Spleen (tissue), 11 donors: ENCODE results near the gene PTPRK. TPM values are rescaled to one million over a fixed set of nuclear protein-coding genes. Genes with fewer than 3 reads are reported as not detected.

ENCODE experiments used
- DNase-seq: peaks from one replicate; pipeline ENCODE4 v3.0.0-alpha.2; 2020
- H3K27ac ChIP-seq, 8 donors: fragments of 200-600 bp; sonication (generic) in 7 of 8; 1 replicate in 4 of 8; 2 replicates in 4 of 8; pipeline versions ENCODE4 v1.5.0 to v1.8.0; 2016 to 2021; ENCODE audit warnings: inconsistent platforms in 4 of 8, mild to moderate bottlenecking in 4 of 8, moderate library complexity in 1 of 8
- H3K27me3 ChIP-seq, 7 donors: fragments of 200-600 bp; sonication (generic) in 6 of 7; replicated peaks in 1 of 7; 1 replicate in 4 of 7; 2 replicates in 3 of 7; pipeline versions ENCODE4 v1.5.0 to v1.8.0; 2016 to 2021; ENCODE audit warnings: inconsistent platforms in 3 of 7, mild to moderate bottlenecking in 1 of 7
- H3K36me3 ChIP-seq, 6 donors: fragments of 200-600 bp; sonication (generic) in 5 of 6; 1 replicate in 4 of 6; 2 replicates in 2 of 6; pipeline versions ENCODE4 v1.5.0 to v1.8.0; 2016 to 2021; ENCODE audit warnings: inconsistent platforms in 2 of 6
- H3K4me1 ChIP-seq, 6 donors: fragments of 200-600 bp; sonication (generic) in 5 of 6; 1 replicate in 3 of 6; 2 replicates in 3 of 6; pipeline versions ENCODE4 v1.5.0 to v1.8.0; 2016 to 2021; ENCODE audit warnings: inconsistent platforms in 3 of 6
- H3K4me3 ChIP-seq, 8 donors: fragments of 200-600 bp; sonication (generic) in 7 of 8; 1 replicate in 4 of 8; 2 replicates in 4 of 8; pipeline versions ENCODE4 v1.5.0 to v1.8.0; 2016 to 2021; ENCODE audit warnings: inconsistent platforms in 4 of 8, mild to moderate bottlenecking in 4 of 8, moderate library complexity in 2 of 8
- H3K9me3 ChIP-seq, 8 donors: fragments of 200-600 bp; sonication (generic) in 7 of 8; 1 replicate in 4 of 8; 2 replicates in 4 of 8; pipeline versions ENCODE4 v1.5.0 to v1.8.0; 2016 to 2021; ENCODE audit warnings: inconsistent platforms in 4 of 8
- CTCF ChIP-seq, 11 experiments: fragments of 200-600 bp in 7 of 11; fragments of 450-650 bp in 4 of 11; sonication (generic) in 4 of 11; IDR thresholded peaks in 8 of 11; conservative IDR thresholded peaks in 3 of 11; 1 replicate in 7 of 11; 2 replicates in 4 of 11; pipeline versions ENCODE4 v1.4.0 to v1.8.0; 2016 to 2021; ENCODE audit warnings: antibody characterized with exemption in 11 of 11, inconsistent platforms in 4 of 11, mild to moderate bottlenecking in 1 of 11
- POLR2A ChIP-seq, 3 donors: fragments of 450-650 bp; IDR thresholded peaks; one replicate each; pipeline ENCODE4 v1.5.1; 2017; ENCODE audit warnings: antibody characterized with exemption in 3 of 3, mild to moderate bottlenecking in 1 of 3
- POLR2AphosphoS5 ChIP-seq, 3 donors: sonication (generic); formaldehyde crosslinking; IDR thresholded peaks; one replicate each; pipeline ENCODE4 v1.5.1; 2017; ENCODE audit warnings: antibody characterized with exemption in 3 of 3
- WGBS, 5 donors: extraction: QIAGEN DNeasy Blood & Tissue Kit in 3 of 5; methylation state at CpG; one replicate each; pipeline versions ENCODE4 v1.1.5 to v1.1.7; 2013 to 2018; 5-methylcytosine and 5-hydroxymethylcytosine counted together
- intact Hi-C: fragments of 100-400 bp; cut with DNase I; formaldehyde crosslinking; loops from one replicate; pipeline ENCODE4 v1.15.0; 2023; ENCODE audit warnings: low total_unique reads
- polyA plus RNA-seq, 3 donors: library from polyadenylated mRNA; stranded (reverse); fragments of 200-250 nt; gene quantifications; one replicate each; pipeline ENCODE4 v1.2.1, GENCODE V29; 2013
- total RNA-seq, 7 donors: library from RNA; depleted of rRNA in 3 of 7; stranded (reverse); fragments of >200 nt in 3 of 7; fragmentation: NEBNext Ultra II Directional in 4 of 7; extraction: Animal tissue kit (Norgen Biotek cat#: 25700) in 4 of 7; gene quantifications; one replicate each; pipeline versions ENCODE4 v1.1.0 to v1.2.1, GENCODE V29; 2016 to 2021
- donor health status: healthy with polysubstance abuse.
- donor health status: DM: no; HTN: no; CAD: no; lungs with moderate emphysema.
- donor health status: DM: no; HTN: no; CAD: no.
- donor health status: Bipolar disorder and iron deficiency.
- donor health status: healthy.
- donor health status: DM: no; HTN: no; CAD: no.
- donor health status: DM: yes; HTN: yes; CAD: no.

PTPRK gene
- total and polyA plus RNA-seq, 10 donors: 3.3 to 67.8 (median 34.0) TPM

GRCh38 chr6:128250370-128251070, 269.9 kb downstream of the PTPRK start:
- Histone ChIP-seq H3K4me3 (no peak overlapping the region), H3K27ac (no peak overlapping the region), H3K27me3 (no peaks in the 10 kb centered on the region), H3K4me1 (no peaks in the 10 kb centered on the region), H3K36me3 (no peaks in the 10 kb centered on the region), H3K9me3 (no peaks in the 10 kb centered on the region)
- intact Hi-C loops: no loop called here
- 76 to 94% (median 89%) methylated on average over 1 of the region's 1 CpG for WGBS, 5 donors
- DNase-seq: no peak
- no peak for TF ChIP-seq POLR2A (IDR thresholded peaks at IDR 0.05)
- no peak for TF ChIP-seq CTCF (IDR thresholded peaks at IDR 0.05 in 8 of 11, conservative IDR thresholded peaks at IDR 0.05 in 3 of 11)
- TF ChIP-seq POLR2AphosphoS5 (IDR thresholded peaks at IDR 0.05): no peak

- intact Hi-C loops: no loop called here
- no peak for TF ChIP-seq CTCF (IDR thresholded peaks at IDR 0.05 in 8 of 11, conservative IDR thresholded peaks at IDR 0.05 in 3 of 11)
- no peak for TF ChIP-seq POLR2A (IDR thresholded peaks at IDR 0.05)
- TF ChIP-seq POLR2AphosphoS5 (IDR thresholded peaks at IDR 0.05): no peak
- no peak overlapping the region for H3K4me3 ChIP-seq
- 91 to 99% (median 96%) methylated on average over 4 of the region's 4 CpGs for WGBS, 5 donors
- H3K36me3 ChIP-seq: no peaks in the 10 kb centered on the region
- H3K27me3 ChIP-seq: no peaks in the 10 kb centered on the region
- no peak for DNase-seq
- no peak overlapping the region for H3K27ac ChIP-seq
- H3K4me1 ChIP-seq: no peaks in the 10 kb centered on the region
- no peaks in the 10 kb centered on the region for H3K9me3 ChIP-seq
Observed at GRCh38 chr6:128249429-128249828, 271.0 kb downstream of the PTPRK start.

- DNase-seq: no peak
- Histone ChIP-seq H3K36me3 (no peaks in the 10 kb centered on the region), H3K27me3 (no peaks in the 10 kb centered on the region), H3K9me3 (no peaks in the 10 kb centered on the region), H3K27ac (no peak overlapping the region), H3K4me3 (no peak overlapping the region), H3K4me1 (no peaks in the 10 kb centered on the region)
- TF ChIP-seq POLR2AphosphoS5 (IDR thresholded peaks at IDR 0.05): no peak
- no peak for TF ChIP-seq CTCF (IDR thresholded peaks at IDR 0.05 in 8 of 11, conservative IDR thresholded peaks at IDR 0.05 in 3 of 11)
- TF ChIP-seq POLR2A (IDR thresholded peaks at IDR 0.05): no peak
- intact Hi-C loops: no loop called here
- WGBS, 5 donors: 90 to 95% (median 92%) methylated on average over 7 of the region's 7 CpGs
Observed at GRCh38 chr6:128246472-128247260, 273.7 kb downstream of the PTPRK start.

GRCh38 chr6:128244751-128245405, 275.5 kb downstream of the PTPRK start:
- intact Hi-C loops: no loop called here
- Histone ChIP-seq H3K4me1 (peaks cover 0 to 18% (median 8%) of the 10 kb centered on the region in 6 donors), H3K36me3 (no peaks in the 10 kb centered on the region), H3K4me3 (no peak overlapping the region), H3K27me3 (no peaks in the 10 kb centered on the region), H3K9me3 (no peaks in the 10 kb centered on the region), H3K27ac (no peak overlapping the region)
- WGBS, 5 donors: 83 to 96% (median 89%) methylated on average over 2 of the region's 2 CpGs
- TF ChIP-seq POLR2A (IDR thresholded peaks at IDR 0.05) (no peak), POLR2AphosphoS5 (IDR thresholded peaks at IDR 0.05) (no peak), CTCF (IDR thresholded peaks at IDR 0.05 in 8 of 11, conservative IDR thresholded peaks at IDR 0.05 in 3 of 11) (no peak)
- no peak for DNase-seq
